Prostate gland (tissue), 2 donors: ENCODE measurements around the gene APBA1. TPM values are rescaled to one million over a fixed set of nuclear protein-coding genes. Genes with fewer than 3 reads are reported as not detected.

Experiments used
- DNase-seq: peaks from one replicate; pipeline ENCODE4 v3.0.0-alpha.2; 2019; ENCODE audit warnings: low spot score
- H3K27ac ChIP-seq, 2 donors: fragments of 200-600 bp; sonication (generic); 2 replicates each; pipeline ENCODE4 v1.5.1; 2017 to 2019
- H3K27me3 ChIP-seq: fragments of 200-600 bp; sonication (generic); replicated peaks from 2 replicates; pipeline ENCODE4 v1.5.1; 2019; ENCODE audit not compliant: insufficient read depth
- H3K36me3 ChIP-seq, 2 donors: fragments of 200-600 bp; sonication (generic); 1 replicate in 1 of 2; 2 replicates in 1 of 2; pipeline versions ENCODE4 v1.5.1 to v1.8.1; 2017 to 2019
- H3K4me1 ChIP-seq: fragments of 200-600 bp; sonication (generic); replicated peaks from 2 replicates; pipeline ENCODE4 v1.5.1; 2019
- H3K4me3 ChIP-seq, 2 donors: fragments of 200-600 bp; sonication (generic); 2 replicates each; pipeline ENCODE4 v1.5.1; 2017 to 2019
- H3K9me3 ChIP-seq: fragments of 200-600 bp; sonication (generic); 2 replicates; pipeline ENCODE4 v1.5.1; 2017
- POLR2A ChIP-seq: fragments of 450-650 bp; IDR thresholded peaks from one replicate; pipeline ENCODE4 v1.6.1; 2016; ENCODE audit warnings: antibody characterized with exemption, mild to moderate bottlenecking
- POLR2AphosphoS5 ChIP-seq: sonication (generic); formaldehyde crosslinking; IDR thresholded peaks from one replicate; pipeline ENCODE4 v1.6.1; 2017; ENCODE audit warnings: antibody characterized with exemption
- WGBS: methylation state at CpG from one replicate; pipeline ENCODE4 v1.1.5; 2018; 5-methylcytosine and 5-hydroxymethylcytosine counted together
- intact Hi-C: fragments of 100-400 bp; cut with DNase I; formaldehyde crosslinking; loops from one replicate; pipeline ENCODE4 v1.14.2; 2022
- total RNA-seq, 2 donors: library from RNA; depleted of rRNA; stranded (reverse); fragments of >200 nt; gene quantifications; one replicate each; pipeline ENCODE4 v1.1.0, GENCODE V29; 2016
- TF ChIP-seq, protein P1 (sequence below), 4 experiments: fragments of 200-600 bp in 2 of 4; fragments of 450-650 bp in 2 of 4; sonication (generic) in 2 of 4; IDR thresholded peaks; 1 replicate in 3 of 4; 2 replicates in 1 of 4; pipeline ENCODE4 v1.5.1; 2016 to 2019; ENCODE audit warnings: antibody characterized with exemption in 4 of 4, mild to moderate bottlenecking in 2 of 4, moderate library complexity in 2 of 4

APBA1 gene
- total RNA-seq, 2 donors from 2014 or later: 2.2 to 7.5 TPM

DNA sequence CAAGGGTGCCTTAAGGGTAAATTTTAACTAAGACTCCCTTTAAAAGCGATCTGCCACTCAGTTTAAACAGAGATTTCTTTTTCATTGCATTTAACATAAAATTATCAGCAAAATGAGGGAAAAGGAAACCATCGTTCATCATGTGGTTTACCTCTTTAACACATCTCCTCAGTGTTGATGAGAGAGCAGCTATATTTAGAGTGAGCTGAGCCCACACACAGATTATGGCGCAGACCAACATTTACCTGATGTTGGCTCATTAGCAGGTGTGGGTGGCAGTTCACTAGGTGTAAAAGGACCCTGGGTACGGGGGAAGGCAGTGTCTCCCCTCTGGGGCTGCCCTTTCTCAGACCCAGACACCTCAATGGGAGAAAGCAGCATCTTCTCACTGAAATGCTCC, 197.3 kb downstream of the APBA1 start:
- WGBS: 70% methylated on average over 4 of the region's 4 CpGs
- H3K4me3 ChIP-seq: no peak overlapping the region
- intact Hi-C loops: no loop called here
- DNase-seq: no peak
- TF ChIP-seq, protein P1, sequence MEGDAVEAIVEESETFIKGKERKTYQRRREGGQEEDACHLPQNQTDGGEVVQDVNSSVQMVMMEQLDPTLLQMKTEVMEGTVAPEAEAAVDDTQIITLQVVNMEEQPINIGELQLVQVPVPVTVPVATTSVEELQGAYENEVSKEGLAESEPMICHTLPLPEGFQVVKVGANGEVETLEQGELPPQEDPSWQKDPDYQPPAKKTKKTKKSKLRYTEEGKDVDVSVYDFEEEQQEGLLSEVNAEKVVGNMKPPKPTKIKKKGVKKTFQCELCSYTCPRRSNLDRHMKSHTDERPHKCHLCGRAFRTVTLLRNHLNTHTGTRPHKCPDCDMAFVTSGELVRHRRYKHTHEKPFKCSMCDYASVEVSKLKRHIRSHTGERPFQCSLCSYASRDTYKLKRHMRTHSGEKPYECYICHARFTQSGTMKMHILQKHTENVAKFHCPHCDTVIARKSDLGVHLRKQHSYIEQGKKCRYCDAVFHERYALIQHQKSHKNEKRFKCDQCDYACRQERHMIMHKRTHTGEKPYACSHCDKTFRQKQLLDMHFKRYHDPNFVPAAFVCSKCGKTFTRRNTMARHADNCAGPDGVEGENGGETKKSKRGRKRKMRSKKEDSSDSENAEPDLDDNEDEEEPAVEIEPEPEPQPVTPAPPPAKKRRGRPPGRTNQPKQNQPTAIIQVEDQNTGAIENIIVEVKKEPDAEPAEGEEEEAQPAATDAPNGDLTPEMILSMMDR (IDR thresholded peaks at IDR 0.05): no peak
- TF ChIP-seq POLR2A (no peak), POLR2AphosphoS5 (no peak)
- H3K27me3 ChIP-seq: peaks cover 3% of the 10 kb centered on the region
- no peaks in the 10 kb centered on the region for H3K9me3 ChIP-seq
- no peaks in the 10 kb centered on the region for H3K4me1 ChIP-seq
- no peaks in the 10 kb centered on the region for H3K36me3 ChIP-seq
- H3K27ac ChIP-seq: no peak overlapping the region

DNA sequence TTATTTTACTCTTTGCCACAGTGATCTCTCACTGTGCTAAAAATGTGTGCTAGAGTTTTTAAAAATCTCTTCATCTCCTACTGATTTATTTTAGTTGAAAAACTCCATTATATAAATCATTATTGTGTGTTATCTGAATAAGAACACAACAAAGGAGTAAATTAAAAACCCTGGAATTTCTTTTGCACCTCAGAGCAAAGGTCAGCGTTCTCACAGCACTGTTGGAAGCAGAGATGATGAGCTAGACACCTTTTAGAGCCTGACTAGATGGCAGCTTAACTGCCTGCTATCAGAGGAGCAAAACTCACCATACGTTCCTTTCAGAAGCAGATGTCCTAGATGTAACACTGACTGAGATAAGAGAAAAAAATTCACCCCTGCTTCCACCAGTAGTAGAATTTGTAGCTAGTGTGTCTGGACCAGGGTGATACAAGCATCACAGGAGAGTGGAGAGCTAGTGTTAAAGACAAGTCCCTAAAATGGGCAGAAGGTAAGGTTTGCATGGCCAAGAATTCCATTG, 200.0 kb downstream of the APBA1 start:
- Histone ChIP-seq H3K27ac (no peak overlapping the region), H3K4me1 (no peaks in the 10 kb centered on the region), H3K36me3 (no peaks in the 10 kb centered on the region), H3K27me3 (peaks cover 3% of the 10 kb centered on the region), H3K9me3 (no peaks in the 10 kb centered on the region), H3K4me3 (no peak overlapping the region)
- no peak for TF ChIP-seq POLR2A
- TF ChIP-seq, protein P1 (IDR thresholded peaks at IDR 0.05): no peak
- TF ChIP-seq POLR2AphosphoS5: no peak
- 78% methylated on average over 2 of the region's 2 CpGs for WGBS
- intact Hi-C loops: no loop called here
- no peak for DNase-seq

DNA sequence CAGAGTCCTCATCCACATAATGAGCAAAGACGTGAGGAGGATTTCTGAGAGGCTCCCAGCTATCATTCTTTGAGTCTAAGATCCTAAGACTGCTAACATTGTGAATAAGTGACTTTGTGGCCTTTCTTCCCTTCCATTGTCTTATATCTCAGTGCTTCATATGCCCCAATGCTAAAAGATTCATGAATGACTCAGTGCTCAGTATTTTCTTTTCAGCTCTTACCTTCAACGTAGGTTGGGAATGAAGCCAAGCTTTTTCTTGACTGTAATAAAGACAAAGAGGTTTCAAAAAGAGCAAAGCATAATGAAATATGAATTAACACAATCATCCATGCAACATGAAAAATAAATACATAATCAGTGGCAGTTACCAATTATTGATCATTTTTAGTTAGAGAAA, 200.7 kb downstream of the APBA1 start:
- H3K27me3 ChIP-seq: peaks cover 3% of the 10 kb centered on the region
- no peak overlapping the region for H3K4me3 ChIP-seq
- intact Hi-C loops: no loop called here
- H3K27ac ChIP-seq: no peak overlapping the region
- WGBS: 40% methylated on average over 2 of the region's 2 CpGs
- no peaks in the 10 kb centered on the region for H3K36me3 ChIP-seq
- no peak for DNase-seq
- TF ChIP-seq POLR2A: no peak
- no peak for TF ChIP-seq POLR2AphosphoS5
- TF ChIP-seq, protein P1 (IDR thresholded peaks at IDR 0.05): no peak
- H3K4me1 ChIP-seq: no peaks in the 10 kb centered on the region
- H3K9me3 ChIP-seq: no peaks in the 10 kb centered on the region

DNA sequence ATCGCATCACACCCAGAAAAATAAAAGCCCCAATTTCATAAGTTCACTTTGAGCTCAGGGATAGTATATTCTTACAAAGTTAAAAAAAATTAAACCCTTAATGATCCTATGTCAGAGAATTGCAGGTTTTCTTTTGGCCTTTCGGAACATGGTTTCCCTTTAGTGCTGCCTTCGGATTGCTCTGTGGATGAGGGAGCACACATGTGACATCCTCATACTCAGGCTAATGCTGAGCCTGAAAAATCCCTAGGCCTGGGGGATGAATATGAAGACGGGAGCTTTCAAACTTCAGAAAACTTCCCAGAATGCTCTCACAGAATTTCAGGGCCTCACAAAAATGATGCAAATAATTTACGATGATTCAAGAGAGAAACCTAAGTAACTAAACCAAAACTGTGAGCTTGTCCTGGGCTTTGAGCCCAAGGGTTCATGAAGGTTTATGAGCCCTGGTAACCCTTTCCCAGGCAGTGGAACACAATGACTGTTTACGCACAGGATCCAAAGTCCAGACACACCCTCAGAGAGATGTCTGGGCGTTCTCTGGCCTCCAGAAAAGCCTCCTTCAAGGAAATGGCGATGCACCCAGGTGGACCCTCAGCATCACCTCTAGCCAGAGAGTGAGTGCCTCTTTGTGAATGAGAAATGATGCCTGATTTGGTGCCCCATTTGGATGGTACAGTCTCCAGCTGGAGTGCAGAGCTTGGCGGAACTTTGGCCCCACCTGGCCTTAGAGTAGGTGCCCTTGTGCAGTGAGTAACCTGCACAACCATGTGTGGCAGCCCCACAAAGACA, 201.8 kb downstream of the APBA1 start:
- Histone ChIP-seq H3K36me3 (no peaks in the 10 kb centered on the region), H3K27me3 (peaks cover 3% of the 10 kb centered on the region), H3K27ac (no peak overlapping the region), H3K4me1 (no peaks in the 10 kb centered on the region), H3K9me3 (no peaks in the 10 kb centered on the region), H3K4me3 (no peak overlapping the region)
- TF ChIP-seq, protein P1 (IDR thresholded peaks at IDR 0.05): no peak
- TF ChIP-seq POLR2AphosphoS5 (no peak), POLR2A (no peak)
- intact Hi-C loops: no loop called here
- no peak for DNase-seq
- 77% methylated on average over 9 of the region's 9 CpGs for WGBS

DNA sequence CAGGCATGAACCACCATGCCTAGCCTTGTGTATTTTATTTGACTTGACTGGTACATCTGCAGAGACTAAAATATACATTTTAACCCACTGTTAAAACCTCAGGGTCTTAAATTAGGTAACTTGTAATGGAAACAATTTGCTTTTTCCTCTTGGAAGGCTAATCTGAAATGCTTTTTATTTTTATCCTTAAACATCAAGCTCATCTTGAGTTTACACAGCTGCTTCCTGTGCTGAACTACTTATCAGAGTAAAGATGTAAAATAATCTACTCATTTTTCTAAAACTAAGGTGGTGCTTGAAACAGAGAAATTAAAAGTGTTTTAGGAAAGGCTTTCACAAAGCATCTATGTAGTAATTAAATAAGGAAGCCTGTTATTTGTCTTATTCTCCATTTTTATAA, 203.0 kb downstream of the APBA1 start:
- Histone ChIP-seq H3K9me3 (no peaks in the 10 kb centered on the region), H3K4me3 (no peak overlapping the region), H3K4me1 (no peaks in the 10 kb centered on the region), H3K27ac (no peak overlapping the region), H3K27me3 (no peaks in the 10 kb centered on the region), H3K36me3 (no peaks in the 10 kb centered on the region)
- no peak for DNase-seq
- no peak for TF ChIP-seq POLR2AphosphoS5
- TF ChIP-seq POLR2A: no peak
- TF ChIP-seq, protein P1 (IDR thresholded peaks at IDR 0.05): no peak
- intact Hi-C loops: no loop called here
